ENCODE data around the gene MUC5B.

- TF ChIP-seq ESRRA (CRISPR knock-in tag; IDR thresholded peaks at IDR 0.05; ENCODE audit: low read depth) (no peak), JUND (CRISPR knock-in tag; IDR thresholded peaks at IDR 0.05) (no peak), ZBTB40 (IDR thresholded peaks at IDR 0.05) (no peak), ZBTB40 (CRISPR knock-in tag; IDR thresholded peaks at IDR 0.05) (no peak), MAZ (IDR thresholded peaks at IDR 0.05; ENCODE audit: borderline replicate concordance, low read depth, low read length) (no peak), MAZ (CRISPR knock-in tag; IDR thresholded peaks at IDR 0.05; ENCODE audit: low read depth) (no peak), FOXK2 (IDR thresholded peaks at IDR 0.05) (no peak), ZNF329 (CRISPR knock-in tag; IDR thresholded peaks at IDR 0.05; ENCODE audit: low read depth) (no peak), ZBTB39 (CRISPR knock-in tag; IDR thresholded peaks at IDR 0.05) (no peak), SIN3A (IDR thresholded peaks at IDR 0.05; ENCODE audit: borderline replicate concordance, low read depth, low read length) (no peak), SALL2 (CRISPR knock-in tag; IDR thresholded peaks at IDR 0.05) (no peak), PHF8 (CRISPR knock-in tag; IDR thresholded peaks at IDR 0.05) (no peak)
These were observed 4.2 kb downstream of the MUC5B start for GRCh38 chr11:1226986-1227550.

Measured in HepG2 (cell line).